CD4-positive, alpha-beta T cell (primary cell): Measurements from ENCODE around the gene VAPB. TPM values are rescaled to one million over a fixed set of nuclear protein-coding genes. Genes with fewer than 3 reads are reported as not detected.
"Not testable (repeated sequence)": the region's sequence is repeated elsewhere in the genome, so short reads cannot be mapped to it uniquely, and the experiment has no call there.

ENCODE experiments used
- ATAC-seq: fragments of 200-7000 bp; cut with Tn5 transposase; one replicate; pipeline ENCODE4 v1.10.0; 2022; ENCODE audit warnings: mild to moderate bottlenecking; ENCODE audit not compliant: poor library complexity
- CTCF ChIA-PET: fragments of 350-600 bp; sonication (Branson Sonifier 250); formaldehyde crosslinking; loops from one replicate; lab custom pipeline; 2021; ENCODE audit warnings: antibody characterized with exemption, inconsistent platforms; lab: Charles Lee
- POLR2A ChIA-PET: fragments of 350-600 bp; sonication (Branson Sonifier 250); formaldehyde crosslinking; loops from one replicate; lab custom pipeline; 2021; ENCODE audit warnings: antibody characterized with exemption, inconsistent platforms; lab: Charles Lee
- DNase-seq, 14 experiments: peaks; one replicate each; pipeline ENCODE4 v3.0.0-alpha.2; 2013 to 2020; ENCODE audit warnings: mixed read lengths in 2 of 14
- H3K27ac ChIP-seq, 2 donors: one replicate each; pipeline versions ENCODE4 v1.5.1 to v1.7.0; 2013; ENCODE audit warnings: low read length in 2 of 2, low read depth in 1 of 2, mild to moderate bottlenecking in 1 of 2
- H3K27me3 ChIP-seq, 2 experiments: 1 replicate in 1 of 2; 2 replicates in 1 of 2; pipeline versions ENCODE4 v1.6.1 to v1.7.0; 2013; ENCODE audit warnings: low read length in 2 of 2, control low read depth in 1 of 2, mild to moderate bottlenecking in 1 of 2, moderate library complexity in 1 of 2; ENCODE audit not compliant: insufficient read depth in 2 of 2, control insufficient read depth in 1 of 2
- H3K36me3 ChIP-seq: one replicate; pipeline ENCODE4 v1.6.1; 2013; ENCODE audit warnings: low read length, control low read depth; ENCODE audit not compliant: insufficient read depth
- H3K4me1 ChIP-seq: one replicate; pipeline ENCODE4 v1.6.1; 2013; ENCODE audit warnings: low read length, control low read depth; ENCODE audit not compliant: insufficient read depth
- H3K4me3 ChIP-seq: one replicate; pipeline ENCODE4 v1.5.1; 2013; ENCODE audit warnings: mild to moderate bottlenecking, low read length, moderate library complexity
- H3K9me3 ChIP-seq, 2 experiments: 1 replicate in 1 of 2; 2 replicates in 1 of 2; pipeline versions ENCODE4 v1.6.1 to v1.7.0; 2013; ENCODE audit warnings: low read length in 2 of 2, mild to moderate bottlenecking in 2 of 2, control low read depth in 1 of 2, moderate library complexity in 1 of 2; ENCODE audit not compliant: control insufficient read depth in 1 of 2, insufficient read depth in 1 of 2
- H3K27ac Mint-ChIP-seq: one replicate; pipeline ENCODE4 v1.8.0; 2020; ENCODE audit warnings: mixed read lengths
- H3K27me3 Mint-ChIP-seq: one replicate; pipeline ENCODE4 v1.8.0; 2021; ENCODE audit warnings: mixed read lengths
- H3K36me3 Mint-ChIP-seq: one replicate; pipeline ENCODE4 v1.8.0; 2021; ENCODE audit warnings: low read depth, mixed read lengths
- H3K4me1 Mint-ChIP-seq: one replicate; pipeline ENCODE4 v1.8.0; 2021; ENCODE audit warnings: low read depth, mixed read lengths
- H3K4me3 Mint-ChIP-seq: one replicate; pipeline ENCODE4 v1.8.0; 2020; ENCODE audit warnings: mild to moderate bottlenecking, mixed read lengths
- H3K9me3 Mint-ChIP-seq: one replicate; pipeline ENCODE4 v1.8.0; 2020; ENCODE audit warnings: mixed read lengths
- CTCF ChIP-seq: fragments of 200-600 bp; IDR thresholded peaks from one replicate; pipeline ENCODE4 v1.8.0; 2022; ENCODE audit warnings: antibody characterized with exemption, mild to moderate bottlenecking
- intact Hi-C, 2 experiments: fragments of 100-400 bp; cut with DNase I in 1 of 2; cut with micrococcal nuclease in 1 of 2; formaldehyde crosslinking; loops; one replicate each; pipeline versions ENCODE4 v1.15.1 to v1.9.0; 2023 to 2025; cut with DNase I, micrococcal nuclease
- total RNA-seq, 174 experiments: library from RNA in 2 of 174; stranded (reverse) in 2 of 174; gene quantifications; one replicate each; pipeline ENCODE4 v1.2.3 and lab custom pipeline; 2021 to 2026

The VAPB gene
- total RNA-seq, 2 experiments from 2014 or later: 25.2 to 29.4 TPM

- Mint-ChIP-seq H3K27ac (no peak overlapping the region), H3K27me3 (no peaks in the 10 kb centered on the region), H3K4me1 (no peaks in the 10 kb centered on the region), H3K4me3 (no peak overlapping the region), H3K36me3 (peaks cover 79% of the 10 kb centered on the region), H3K9me3 (no peaks in the 10 kb centered on the region)
- ATAC-seq: no peak
- POLR2A ChIA-PET: no interaction called here
- Histone ChIP-seq H3K27ac (no peak overlapping the region), H3K4me3 (no peak overlapping the region), H3K27me3 (no peaks in the 10 kb centered on the region), H3K36me3 (peaks cover 44% of the 10 kb centered on the region), H3K4me1 (no peaks in the 10 kb centered on the region), H3K9me3 (no peaks in the 10 kb centered on the region)
- intact Hi-C loops: no loop called here
- no peak for DNase-seq
- no peak for TF ChIP-seq CTCF
- CTCF ChIA-PET: no interaction called here
Observed at GRCh38 chr20:58362970-58363369, 26.1 kb upstream of the VAPB start.

GRCh38 chr20:58366866-58367265 lies 22.2 kb upstream of the VAPB start:
- Mint-ChIP-seq H3K9me3 (no peaks in the 10 kb centered on the region), H3K27ac (no peak overlapping the region), H3K4me3 (no peak overlapping the region), H3K4me1 (no peaks in the 10 kb centered on the region), H3K36me3 (peaks cover 42% of the 10 kb centered on the region), H3K27me3 (no peaks in the 10 kb centered on the region)
- Histone ChIP-seq H3K9me3 (no peaks in the 10 kb centered on the region), H3K27ac (no peak overlapping the region), H3K4me1 (no peaks in the 10 kb centered on the region), H3K36me3 (peaks cover 12% of the 10 kb centered on the region), H3K4me3 (no peak overlapping the region), H3K27me3 (no peaks in the 10 kb centered on the region)
- TF ChIP-seq CTCF: no peak
- intact Hi-C loops: no loop called here
- no peak for DNase-seq
- ATAC-seq: no peak
- ChIA-PET CTCF (no interaction called here), POLR2A (no interaction called here)

- Histone ChIP-seq H3K36me3 (no peaks in the 10 kb centered on the region), H3K4me1 (no peaks in the 10 kb centered on the region), H3K27me3 (peaks cover 0 to 5% of the 10 kb centered on the region in 2 experiments), H3K9me3 (no peaks in the 10 kb centered on the region), H3K27ac (no peak overlapping the region), H3K4me3 (no peak overlapping the region)
- Mint-ChIP-seq H3K4me3 (no peak overlapping the region), H3K27me3 (peaks cover 14% of the 10 kb centered on the region), H3K36me3 (no peaks in the 10 kb centered on the region), H3K9me3 (no peaks in the 10 kb centered on the region), H3K27ac (no peak overlapping the region), H3K4me1 (no peaks in the 10 kb centered on the region)
- CTCF ChIA-PET: no interaction called here
- DNase-seq: no peak
- intact Hi-C loops: no loop called here
- no peak for ATAC-seq
- TF ChIP-seq CTCF: no peak
- POLR2A ChIA-PET: no interaction called here
Observed at GRCh38 chr20:58372806-58373205, 16.2 kb upstream of the VAPB start.

- CTCF ChIA-PET, H3K4me1 ChIP-seq, H3K9me3 ChIP-seq, intact Hi-C loops, H3K4me1 Mint-ChIP-seq, H3K4me3 Mint-ChIP-seq, H3K27ac Mint-ChIP-seq, DNase-seq, ATAC-seq, H3K36me3 Mint-ChIP-seq, H3K27me3 ChIP-seq, H3K36me3 ChIP-seq, H3K4me3 ChIP-seq, POLR2A ChIA-PET, H3K27ac ChIP-seq, H3K9me3 Mint-ChIP-seq: not testable (repeated sequence)
- peaks cover 14% of the 10 kb centered on the region for H3K27me3 Mint-ChIP-seq
Observed at GRCh38 chr20:58373296-58373695, 15.7 kb upstream of the VAPB start.
